ENCODE measurements around the gene BBIP1.

Gene BBIP1

GRCh38 chr10:110931769-110932381, 12.9 kb upstream of the BBIP1 start:
- no peak for TF ChIP-seq CTCF (IDR thresholded peaks at IDR 0.05; ENCODE audit: extremely low read depth, insufficient read depth, missing control alignments)
- in situ Hi-C loops (cut with MboI; ENCODE audit: low pct_unique_long_range_greater_than_20kb, low sequenced_read_pairs, unreplicated experiment): no loop called here
- no peak for DNase-seq (ENCODE audit: low spot score)

- TF ChIP-seq CTCF (IDR thresholded peaks at IDR 0.05; ENCODE audit: extremely low read depth, insufficient read depth, missing control alignments): no peak
- DNase-seq (ENCODE audit: low spot score): no peak
- in situ Hi-C loops (cut with MboI; ENCODE audit: low pct_unique_long_range_greater_than_20kb, low sequenced_read_pairs, unreplicated experiment): no loop called here
These were observed 8.5 kb upstream of the BBIP1 start for GRCh38 chr10:110927461-110927860.

GRCh38 chr10:110923856-110924493, 5.0 kb upstream of the BBIP1 start:
- no peak for DNase-seq (ENCODE audit: low spot score)
- in situ Hi-C loops (cut with MboI; ENCODE audit: low pct_unique_long_range_greater_than_20kb, low sequenced_read_pairs, unreplicated experiment): loop anchor here (25.0 kb wide), 1 partner anchor 312 kb away; no protein-coding TSS in a partner anchor
- no peak for TF ChIP-seq CTCF (IDR thresholded peaks at IDR 0.05; ENCODE audit: extremely low read depth, insufficient read depth, missing control alignments)

- TF ChIP-seq CTCF (IDR thresholded peaks at IDR 0.05; ENCODE audit: extremely low read depth, insufficient read depth, missing control alignments): no peak
- in situ Hi-C loops (cut with MboI; ENCODE audit: low pct_unique_long_range_greater_than_20kb, low sequenced_read_pairs, unreplicated experiment): loop anchor here (25.0 kb wide), 1 partner anchor 308 kb away; no protein-coding TSS in a partner anchor
- peak; percentile 32 for DNase-seq (ENCODE audit: low spot score)
These were observed 1.2 kb upstream of the BBIP1 start for GRCh38 chr10:110919971-110920881.

GRCh38 chr10:110919349-110919931, 460 bp upstream of the BBIP1 start, which contains the start of gene SHOC2:
TSS of gene SHOC2 (plus strand) at chr10:110919604. CDS start at chr10:110964359, 44,755 bp downstream.
- DNase-seq (ENCODE audit: low spot score): no peak
- in situ Hi-C loops (cut with MboI; ENCODE audit: low pct_unique_long_range_greater_than_20kb, low sequenced_read_pairs, unreplicated experiment): loop anchor here (25.0 kb wide), 1 partner anchor 307 kb away; no protein-coding TSS in a partner anchor
- peak; percentile 29 for TF ChIP-seq CTCF (IDR thresholded peaks at IDR 0.05; ENCODE audit: extremely low read depth, insufficient read depth, missing control alignments)

GRCh38 chr10:110918269-110918642, 724 bp downstream of the BBIP1 start:
- no peak for DNase-seq (ENCODE audit: low spot score)
- no peak for TF ChIP-seq CTCF (IDR thresholded peaks at IDR 0.05; ENCODE audit: extremely low read depth, insufficient read depth, missing control alignments)
- in situ Hi-C loops (cut with MboI; ENCODE audit: low pct_unique_long_range_greater_than_20kb, low sequenced_read_pairs, unreplicated experiment): loop anchor here (25.0 kb wide), 1 partner anchor 306 kb away; no protein-coding TSS in a partner anchor

All from GM13977 (cell line).